CD14-positive monocyte (primary cell): ENCODE data around the gene GPR15. TPM values are rescaled to one million over a fixed set of nuclear protein-coding genes. Genes with fewer than 3 reads are reported as not detected.
A peak's percentile ranks its signal among the peaks of the same experiment; 100 is the strongest.

Experiments used
- DNase-seq, 3 donors: peaks; one replicate each; pipeline ENCODE4 v3.0.0-alpha.2; 2011 to 2022
- H2AFZ ChIP-seq: 2 replicates; pipeline ENCODE4 v1.6.0; 2012; ENCODE audit warnings: mild to moderate bottlenecking, low read depth, low read length, inconsistent platforms; ENCODE audit not compliant: insufficient read depth, poor library complexity, severe bottlenecking
- H3K27ac ChIP-seq, 2 donors: 1 replicate in 1 of 2; 2 replicates in 1 of 2; pipeline ENCODE4 v1.5.1; 2012 to 2013; ENCODE audit warnings: low read length in 2 of 2, control low read depth in 1 of 2, inconsistent platforms in 1 of 2, low read depth in 1 of 2, mild to moderate bottlenecking in 1 of 2
- H3K27me3 ChIP-seq, 2 donors: one replicate each; pipeline versions ENCODE4 v1.6.0 to v1.6.1; 2011 to 2013; ENCODE audit warnings: low read length in 2 of 2; ENCODE audit not compliant: control insufficient read depth in 2 of 2, insufficient read depth in 2 of 2
- H3K36me3 ChIP-seq, 2 donors: replicated peaks in 1 of 2; 1 replicate in 1 of 2; 2 replicates in 1 of 2; pipeline versions ENCODE4 v1.5.1 to v1.6.1; 2012 to 2013; ENCODE audit warnings: low read length in 2 of 2, control low read depth in 1 of 2, inconsistent platforms in 1 of 2, mild to moderate bottlenecking in 1 of 2; ENCODE audit not compliant: insufficient read depth in 2 of 2, control insufficient read depth in 1 of 2
- H3K4me1 ChIP-seq, 2 donors: 1 replicate in 1 of 2; 2 replicates in 1 of 2; pipeline versions ENCODE4 v1.5.1 to v1.6.1; 2012 to 2013; ENCODE audit warnings: low read length in 2 of 2, control low read depth in 1 of 2, inconsistent platforms in 1 of 2, mild to moderate bottlenecking in 1 of 2, moderate library complexity in 1 of 2; ENCODE audit not compliant: insufficient read depth in 2 of 2, control insufficient read depth in 1 of 2
- H3K4me2 ChIP-seq: replicated peaks from 2 replicates; pipeline ENCODE3; 2012; ENCODE audit warnings: low read length, moderate library complexity, mild to moderate bottlenecking; ENCODE audit not compliant: poor library complexity, severe bottlenecking; ENCODE audit errors: extremely low read depth
- H3K4me3 ChIP-seq, 3 experiments: fragments of 200-600 bp in 1 of 3; sonication (generic) in 1 of 3; replicated peaks in 1 of 3; 1 replicate in 2 of 3; 2 replicates in 1 of 3; pipeline ENCODE4 v1.5.1; 2011 to 2013; ENCODE audit warnings: low read length in 3 of 3, mild to moderate bottlenecking in 3 of 3, control low read depth in 2 of 3, low read depth in 2 of 3, inconsistent platforms in 1 of 3, moderate library complexity in 1 of 3
- H3K79me2 ChIP-seq: 2 replicates; pipeline ENCODE4 v1.6.0; 2012; ENCODE audit warnings: mild to moderate bottlenecking, control low read depth, inconsistent platforms, low read length, moderate library complexity; ENCODE audit not compliant: insufficient read depth
- H3K9ac ChIP-seq: 2 replicates; pipeline ENCODE4 v1.6.0; 2017; ENCODE audit warnings: low read length, mild to moderate bottlenecking; ENCODE audit not compliant: insufficient read depth, poor library complexity, severe bottlenecking
- H3K9me3 ChIP-seq, 2 donors: replicated peaks in 1 of 2; 1 replicate in 1 of 2; 2 replicates in 1 of 2; pipeline versions ENCODE4 v1.5.1 to v1.6.1; 2012 to 2013; ENCODE audit warnings: low read length in 2 of 2, control low read depth in 1 of 2; ENCODE audit not compliant: control insufficient read depth in 1 of 2, insufficient read depth in 1 of 2
- H4K20me1 ChIP-seq: 2 replicates; pipeline ENCODE4 v1.6.0; 2012; ENCODE audit warnings: mild to moderate bottlenecking, low read length, control low read depth, moderate library complexity; ENCODE audit not compliant: insufficient read depth
- H3K27ac Mint-ChIP-seq, 7 donors: one replicate each; pipeline ENCODE4 v1.8.0; 2020; ENCODE audit warnings: mild to moderate bottlenecking in 7 of 7, mixed read lengths in 7 of 7, moderate library complexity in 6 of 7, inconsistent platforms in 2 of 7
- H3K27me3 Mint-ChIP-seq, 3 donors: one replicate each; pipeline ENCODE4 v1.8.0; 2021 to 2022; ENCODE audit warnings: low read depth in 3 of 3, mild to moderate bottlenecking in 3 of 3, mixed read lengths in 3 of 3, moderate library complexity in 3 of 3, inconsistent platforms in 1 of 3
- H3K36me3 Mint-ChIP-seq, 2 donors: one replicate each; pipeline ENCODE4 v1.8.0; 2020; ENCODE audit warnings: mixed read lengths in 2 of 2, inconsistent platforms in 1 of 2, mild to moderate bottlenecking in 1 of 2
- H3K4me1 Mint-ChIP-seq: one replicate; pipeline ENCODE4 v1.8.0; 2020; ENCODE audit warnings: mild to moderate bottlenecking, mixed read lengths
- H3K4me3 Mint-ChIP-seq, 2 donors: one replicate each; pipeline ENCODE4 v1.8.0; 2020; ENCODE audit warnings: mild to moderate bottlenecking in 2 of 2, mixed read lengths in 2 of 2, moderate library complexity in 1 of 2
- H3K9me3 Mint-ChIP-seq, 7 donors: one replicate each; pipeline ENCODE4 v1.8.0; 2020 to 2022; ENCODE audit warnings: mixed read lengths in 7 of 7, mild to moderate bottlenecking in 6 of 7, moderate library complexity in 6 of 7, inconsistent platforms in 2 of 7
- CTCF ChIP-seq: fragments of 200-600 bp; IDR thresholded peaks from one replicate; pipeline ENCODE4 v1.8.0; 2022; ENCODE audit warnings: antibody characterized with exemption, mild to moderate bottlenecking
- WGBS: methylation state at CpG from one replicate; pipeline ENCODE4 v1.1.5; 2013; ENCODE audit warnings: missing lambda C conversion rate; ENCODE audit not compliant: insufficient coverage; 5-methylcytosine and 5-hydroxymethylcytosine counted together
- intact Hi-C, 2 donors: fragments of 100-400 bp; cut with micrococcal nuclease; formaldehyde crosslinking; loops; one replicate each; pipeline versions ENCODE4 v1.15.0 to v1.15.1; 2023
- polyA plus RNA-seq, 3 donors: library from polyadenylated mRNA; depleted of rRNA in 1 of 3; unstranded in 2 of 3; stranded (reverse) in 1 of 3; fragments of 300-500 nt in 2 of 3; fragments of >200 nt in 1 of 3; fragmentation: Illumina TruSeq in 2 of 3; gene quantifications; 1 replicate in 2 of 3; 2 replicates in 1 of 3; pipeline ENCODE4 v1.2.3, GENCODE V29; 2012 to 2021

Gene GPR15
- polyA plus RNA-seq, 3 donors, result not detected

- H3K9me3 Mint-ChIP-seq, result peaks cover 0 to 5% (median 2%) of the 10 kb centered on the region in 7 donors
- Histone ChIP-seq H3K27ac (no peak overlapping the region), H3K9me3 (no peaks in the 10 kb centered on the region), H3K9ac (no peak overlapping the region), H3K79me2 (no peaks in the 10 kb centered on the region), H3K4me1 (peaks cover 38 to 47% of the 10 kb centered on the region in 2 donors), H2AFZ (no peak overlapping the region), H4K20me1 (no peaks in the 10 kb centered on the region), H3K4me2 (no peak overlapping the region), H3K36me3 (no peaks in the 10 kb centered on the region), H3K4me3 (no peak overlapping the region), H3K27me3 (no peaks in the 10 kb centered on the region)
- no peak for DNase-seq
- no peak for TF ChIP-seq CTCF
- H3K4me1 Mint-ChIP-seq, result peaks cover 50% of the 10 kb centered on the region
- H3K27ac Mint-ChIP-seq, result peak overlapping the region in 2 of 7 donors; percentile 7 to 54
- peaks cover 0 to 3% (median 0%) of the 10 kb centered on the region in 3 donors for H3K27me3 Mint-ChIP-seq
- WGBS, result no CpG with 5 or more reads among the region's 3 CpGs
- no peaks in the 10 kb centered on the region for H3K36me3 Mint-ChIP-seq
- intact Hi-C loops, result no loop called here
- H3K4me3 Mint-ChIP-seq, result no peak overlapping the region
Measured at GRCh38 chr3:98565237-98565643, 33.5 kb downstream of the GPR15 start.

DNA sequence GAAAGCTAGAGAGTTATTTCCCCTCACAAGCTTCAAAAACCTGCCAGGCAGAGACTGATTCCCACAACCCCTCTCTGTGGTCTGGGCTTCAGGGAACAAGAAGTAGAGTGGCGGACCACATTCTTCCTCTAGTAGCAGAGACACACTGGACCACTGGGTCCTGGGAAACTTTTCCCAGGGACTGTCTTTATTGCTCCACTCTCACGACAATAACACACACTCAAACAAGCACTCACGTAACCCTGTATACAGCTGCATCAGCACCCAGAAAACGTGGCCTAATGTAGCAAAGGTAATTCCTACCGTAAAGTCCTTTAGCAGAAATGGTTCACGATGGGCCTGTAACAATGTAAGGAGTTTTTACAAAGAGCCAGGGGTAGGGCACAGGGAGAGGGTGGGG, 34.1 kb downstream of the GPR15 start:
- intact Hi-C loops, result no loop called here
- no peak overlapping the region for H3K9ac ChIP-seq
- H3K79me2 ChIP-seq, result no peaks in the 10 kb centered on the region
- H3K27ac ChIP-seq, result no peak overlapping the region
- Mint-ChIP-seq H3K27ac (peak overlapping the region in 3 of 7 donors; percentile 31 to 56 (median 42)), H3K36me3 (no peaks in the 10 kb centered on the region), H3K9me3 (peaks cover 0 to 5% (median 2%) of the 10 kb centered on the region in 7 donors), H3K27me3 (peaks cover 0 to 3% (median 0%) of the 10 kb centered on the region in 3 donors), H3K4me1 (peaks cover 50% of the 10 kb centered on the region), H3K4me3 (no peak overlapping the region)
- H3K4me1 ChIP-seq, result peaks cover 38 to 47% of the 10 kb centered on the region in 2 donors
- 67% methylated on average over 4 of the region's 6 CpGs for WGBS
- no peak overlapping the region for H3K4me3 ChIP-seq
- no peaks in the 10 kb centered on the region for H3K27me3 ChIP-seq
- no peak for DNase-seq
- H3K9me3 ChIP-seq, result no peaks in the 10 kb centered on the region
- no peak overlapping the region for H3K4me2 ChIP-seq
- H3K36me3 ChIP-seq, result no peaks in the 10 kb centered on the region
- no peak for TF ChIP-seq CTCF
- no peaks in the 10 kb centered on the region for H4K20me1 ChIP-seq
- peak overlapping the region; percentile 11 for H2AFZ ChIP-seq
